HEK293 (cell line): ENCODE measurements around the gene SMLR1.

Experiments
- CTCF ChIA-PET: fragments of 350-600 bp; formaldehyde crosslinking; extraction: SDS; loops from one replicate; lab custom pipeline; 2021; ENCODE audit warnings: antibody characterized with exemption; lab: Yijun Ruan, JAX
- POLR2A ChIA-PET: fragments of 300-600 bp; formaldehyde crosslinking; extraction: SDS; loops from one replicate; lab custom pipeline; 2020; ENCODE audit warnings: antibody characterized with exemption, inconsistent platforms; lab: Yijun Ruan, JAX
- H3K27ac ChIP-seq: fragments of 200-500 bp; sonication (Bioruptor generic); 2 replicates; pipeline ENCODE4 v1.5.1; 2014; ENCODE audit warnings: low read depth, low read length, control low read depth, inconsistent platforms; ENCODE audit errors: extremely low read depth
- H3K36me3 ChIP-seq, 2 experiments: fragments of 200-500 bp in 1 of 2; sonication (Bioruptor generic) in 1 of 2; 1 replicate in 1 of 2; 2 replicates in 1 of 2; pipeline ENCODE4 v1.5.1; 2014 to 2017; ENCODE audit warnings: inconsistent platforms in 2 of 2, low read length in 2 of 2; ENCODE audit not compliant: control insufficient read depth in 2 of 2, insufficient read depth in 1 of 2
- H3K4me1 ChIP-seq: fragments of 200-500 bp; sonication (Bioruptor generic); 2 replicates; pipeline ENCODE4 v1.5.1; 2014; ENCODE audit warnings: mild to moderate bottlenecking, low read length, inconsistent platforms; ENCODE audit not compliant: control insufficient read depth, insufficient read depth
- H3K4me3 ChIP-seq: 2 replicates; pipeline ENCODE4 v1.5.1; 2011; ENCODE audit warnings: low read depth, mild to moderate bottlenecking, control low read depth, low read length, moderate library complexity
- H3K9me3 ChIP-seq: fragments of 200-500 bp; sonication (Bioruptor generic); 2 replicates; pipeline ENCODE4 v1.5.1; 2014; ENCODE audit warnings: low read depth, low read length, inconsistent platforms; ENCODE audit not compliant: control insufficient read depth, insufficient read depth
- GFI1B ChIP-seq: fragments of 450-650 bp; formaldehyde crosslinking; IDR thresholded peaks from 2 replicates; pipeline ENCODE4 v1.5.1; 2016; ENCODE audit warnings: missing biosample characterization, missing genetic modification characterization
- KLF1 ChIP-seq: fragments of 450-650 bp; formaldehyde crosslinking; IDR thresholded peaks from 2 replicates; pipeline ENCODE4 v1.5.1; 2016; ENCODE audit warnings: missing biosample characterization, missing genetic modification characterization
- KLF10 ChIP-seq: fragments of 450-650 bp; IDR thresholded peaks from 2 replicates; pipeline ENCODE4 v1.5.1; 2018; ENCODE audit warnings: missing biosample characterization, mild to moderate bottlenecking, missing genetic modification characterization
- ZBTB48 ChIP-seq: fragments of 450-650 bp; formaldehyde crosslinking; IDR thresholded peaks from 2 replicates; pipeline ENCODE4 v1.5.1; 2016; ENCODE audit warnings: missing biosample characterization, missing genetic modification characterization
- ZFP69B ChIP-seq: fragments of 450-650 bp; formaldehyde crosslinking; IDR thresholded peaks from 2 replicates; pipeline ENCODE4 v1.5.1; 2016; ENCODE audit warnings: missing biosample characterization, missing genetic modification characterization
- ZNF2 ChIP-seq: fragments of 450-650 bp; formaldehyde crosslinking; IDR thresholded peaks from 2 replicates; pipeline ENCODE4 v1.5.1; 2016; ENCODE audit warnings: missing biosample characterization, missing genetic modification characterization
- ZNF248 ChIP-seq: fragments of 450-650 bp; formaldehyde crosslinking; IDR thresholded peaks from 2 replicates; pipeline ENCODE4 v1.5.1; 2017; ENCODE audit warnings: missing biosample characterization, missing genetic modification characterization
- ZNF654 ChIP-seq: fragments of 450-650 bp; formaldehyde crosslinking; IDR thresholded peaks from 2 replicates; pipeline ENCODE4 v1.5.1; 2016; ENCODE audit warnings: low read depth, missing biosample characterization, missing genetic modification characterization
- ZNF658 ChIP-seq: fragments of 450-650 bp; formaldehyde crosslinking; IDR thresholded peaks from 2 replicates; pipeline ENCODE4; 2016; ENCODE audit warnings: missing biosample characterization, missing genetic modification characterization
- ZNF768 ChIP-seq: fragments of 450-650 bp; formaldehyde crosslinking; IDR thresholded peaks from 2 replicates; pipeline ENCODE4 v1.5.1; 2018; ENCODE audit warnings: missing biosample characterization, mild to moderate bottlenecking, missing genetic modification characterization
- ZSCAN30 ChIP-seq: fragments of 450-650 bp; IDR thresholded peaks from 2 replicates; pipeline ENCODE4 v1.5.1; 2018; ENCODE audit warnings: missing biosample characterization, mild to moderate bottlenecking, missing genetic modification characterization, moderate library complexity
- TF ChIP-seq, protein P1 (sequence below): fragments of 450-650 bp; formaldehyde crosslinking; IDR thresholded peaks from 2 replicates; pipeline ENCODE4 v1.5.1; 2016; ENCODE audit warnings: missing biosample characterization, missing genetic modification characterization

SMLR1 gene

DNA sequence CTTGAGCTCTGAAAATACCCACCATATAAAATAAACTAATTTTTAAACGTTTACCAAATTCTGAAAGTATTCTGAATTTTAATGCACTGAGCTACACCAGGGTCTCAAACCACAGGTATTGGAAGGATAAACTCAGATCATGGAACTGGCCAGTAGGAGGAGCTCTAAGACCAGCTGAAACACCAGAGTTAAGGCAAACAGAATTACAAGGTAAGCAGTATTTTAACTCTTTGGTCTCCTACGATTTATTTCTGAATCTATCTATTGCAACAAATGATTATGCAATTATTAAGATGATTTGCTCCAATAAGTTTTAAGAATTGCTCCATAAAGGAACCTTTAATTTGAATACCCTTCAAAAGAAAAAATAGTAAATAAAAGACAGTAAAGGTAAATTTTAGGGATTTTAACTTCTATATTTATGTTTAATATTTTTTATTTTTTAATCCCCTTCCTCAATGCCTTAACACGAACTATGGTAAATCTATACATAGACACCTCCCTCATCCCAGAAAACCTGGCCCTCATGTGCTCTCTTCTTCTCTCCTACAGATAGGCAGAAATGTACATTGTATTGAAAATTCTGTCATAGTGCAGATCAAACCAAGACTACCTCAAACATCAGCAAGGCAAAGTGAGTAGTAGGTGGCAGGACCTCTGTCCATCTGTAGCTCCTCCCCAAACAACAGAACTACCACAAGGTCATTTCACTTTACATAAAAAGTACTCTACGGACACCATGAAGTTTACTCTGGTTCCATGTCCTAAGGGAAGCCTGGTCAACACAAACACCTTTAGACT is 58.4 kb downstream of the SMLR1 start:
- no peak for TF ChIP-seq GFI1B (tag by site-specific recombination)
- no peak for TF ChIP-seq ZFP69B
- 0 out of 2 replicates have a peak, but pooled peaks have one; percentile 26 for TF ChIP-seq ZSCAN30 (tag by site-specific recombination)
- TF ChIP-seq KLF1 (tag by site-specific recombination): no peak
- TF ChIP-seq ZBTB48 (tag by site-specific recombination): no peak
- TF ChIP-seq, protein P1, sequence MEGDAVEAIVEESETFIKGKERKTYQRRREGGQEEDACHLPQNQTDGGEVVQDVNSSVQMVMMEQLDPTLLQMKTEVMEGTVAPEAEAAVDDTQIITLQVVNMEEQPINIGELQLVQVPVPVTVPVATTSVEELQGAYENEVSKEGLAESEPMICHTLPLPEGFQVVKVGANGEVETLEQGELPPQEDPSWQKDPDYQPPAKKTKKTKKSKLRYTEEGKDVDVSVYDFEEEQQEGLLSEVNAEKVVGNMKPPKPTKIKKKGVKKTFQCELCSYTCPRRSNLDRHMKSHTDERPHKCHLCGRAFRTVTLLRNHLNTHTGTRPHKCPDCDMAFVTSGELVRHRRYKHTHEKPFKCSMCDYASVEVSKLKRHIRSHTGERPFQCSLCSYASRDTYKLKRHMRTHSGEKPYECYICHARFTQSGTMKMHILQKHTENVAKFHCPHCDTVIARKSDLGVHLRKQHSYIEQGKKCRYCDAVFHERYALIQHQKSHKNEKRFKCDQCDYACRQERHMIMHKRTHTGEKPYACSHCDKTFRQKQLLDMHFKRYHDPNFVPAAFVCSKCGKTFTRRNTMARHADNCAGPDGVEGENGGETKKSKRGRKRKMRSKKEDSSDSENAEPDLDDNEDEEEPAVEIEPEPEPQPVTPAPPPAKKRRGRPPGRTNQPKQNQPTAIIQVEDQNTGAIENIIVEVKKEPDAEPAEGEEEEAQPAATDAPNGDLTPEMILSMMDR (tag by site-specific recombination): peak; percentile 72
- TF ChIP-seq ZNF654 (tag by site-specific recombination): peak; percentile 96
- TF ChIP-seq KLF10 (tag by site-specific recombination): 0 out of 2 replicates have a peak, but pooled peaks have one; percentile 16
- no peak for TF ChIP-seq ZNF768 (tag by site-specific recombination)
- TF ChIP-seq ZNF248 (tag by site-specific recombination): no peak
- no peak for TF ChIP-seq ZNF658 (tag by site-specific recombination)
- TF ChIP-seq ZNF2 (tag by site-specific recombination): 0 out of 2 replicates have a peak, but pooled peaks have one; percentile 23
- TF ChIP-seq, all 188 proteins: peak for 5
- ChIA-PET CTCF (interaction anchor here (0.6 to 11.6 kb wide), 52 partner anchors 8 to 1024 kb away, joined by 3 to 175 read pairs (median 4); partner anchors contain the start of gene MED23), POLR2A (interaction anchor here (1.0 to 1.1 kb wide), 2 partner anchors 22 to 231 kb away, joined by 3 to 8 read pairs; no protein-coding TSS in a partner anchor)
- Histone ChIP-seq H3K9me3 (no peaks in the 10 kb centered on the region), H3K4me1 (no peaks in the 10 kb centered on the region), H3K4me3 (no peak overlapping the region), H3K36me3 (peaks cover 13 to 37% of the 10 kb centered on the region in 2 experiments), H3K27ac (no peak overlapping the region)
